HEK293T (cell line): ENCODE results near the gene MUSTN1.

Experiments used
- ARNT ChIP-seq: fragments of 450-650 bp; IDR thresholded peaks from 2 replicates; pipeline ENCODE4 v1.6.1; 2017; ENCODE audit warnings: mild to moderate bottlenecking
- ELF4 ChIP-seq: fragments of 450-650 bp; IDR thresholded peaks from 2 replicates; pipeline ENCODE4 v1.6.1; 2017; ENCODE audit warnings: antibody characterized with exemption
- FOXA1 ChIP-seq: fragments of 450-650 bp; IDR thresholded peaks from 2 replicates; pipeline ENCODE4 v1.6.1; 2016; ENCODE audit warnings: mild to moderate bottlenecking
- SP1 ChIP-seq: fragments of 450-650 bp; IDR thresholded peaks from 2 replicates; pipeline ENCODE4 v1.6.1; 2017
- SUZ12 ChIP-seq: fragments of 450-650 bp; IDR thresholded peaks from 2 replicates; pipeline ENCODE4 v1.6.1; 2016; ENCODE audit warnings: mild to moderate bottlenecking
- ZNF384 ChIP-seq: fragments of 450-650 bp; IDR thresholded peaks from 2 replicates; pipeline ENCODE4 v1.6.1; 2016

- TF ChIP-seq SUZ12 = no peak
- TF ChIP-seq FOXA1 = no peak
- no peak for TF ChIP-seq ZNF384
- TF ChIP-seq ELF4 = no peak
- TF ChIP-seq SP1 = no peak
- no peak for TF ChIP-seq ARNT
Observed at GRCh38 chr3:52879581-52879980, 44.8 kb upstream of the MUSTN1 start.
